Measurements from ENCODE around the gene TUBB6. TPM values are rescaled to one million over a fixed set of nuclear protein-coding genes. Genes with fewer than 3 reads are reported as not detected.

Gene TUBB6
- total and polyA plus RNA-seq, 2 donors (not counting 3 experiments of a cell fraction or from before 2014, with no cell fraction given) = 440 to 747 TPM

DNA sequence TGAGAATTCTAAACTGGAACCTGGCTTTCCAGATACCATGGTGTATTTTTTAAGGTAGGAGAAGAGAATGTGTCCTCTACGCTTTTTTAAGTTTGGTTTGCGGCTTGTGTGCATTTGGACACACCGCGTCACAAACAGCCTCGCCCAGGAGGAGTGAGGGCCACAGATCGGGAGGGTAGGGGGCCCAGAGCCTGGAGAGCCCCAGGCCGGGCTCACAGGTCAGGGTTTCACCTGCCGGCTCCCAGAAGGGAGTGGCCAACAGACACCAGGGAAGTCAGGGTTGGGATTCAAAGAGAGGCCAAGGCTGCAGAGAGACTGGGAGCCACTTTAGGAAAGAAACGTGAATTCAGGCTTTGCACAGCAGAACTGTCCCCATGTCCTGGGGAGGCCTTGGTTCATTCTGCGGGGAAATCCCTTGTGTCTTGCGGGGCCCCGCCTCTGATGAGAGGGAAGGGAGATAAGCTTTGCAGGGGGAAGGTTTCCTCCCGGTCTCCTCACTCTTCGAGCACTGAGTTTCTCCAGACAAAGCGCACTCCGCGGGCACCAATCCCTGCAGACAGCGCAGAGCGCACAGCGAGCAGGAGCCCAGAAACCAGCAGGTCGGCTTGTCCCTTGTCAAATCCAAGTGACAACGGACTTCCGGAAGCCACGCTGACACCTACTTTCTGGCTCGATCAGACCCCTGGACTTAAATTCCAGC lies 2.0 kb upstream of the TUBB6 start:
- H3K4me3 ChIP-seq (replicated peaks in 1 of 3; ENCODE audit: insufficient read depth in 1 of 3, low read depth in 1 of 3, low read length in 3 of 3) = peak overlapping the region in 1 of 3 experiments; percentile 86
- no peaks in the 10 kb centered on the region for H3K9me1 ChIP-seq (replicated peaks; ENCODE audit: control insufficient read depth, extremely low read depth, insufficient read depth, low read length)
- H2AFZ ChIP-seq (ENCODE audit: low read depth, low read length) = no peak overlapping the region
- POLR2A ChIA-PET = interaction anchor here (2.0 to 4.0 kb wide), 2 partner anchors 22 to 28 kb away, joined by 11 to 46 read pairs; no protein-coding TSS in a partner anchor
- dilution Hi-C loops (cut with MboI; ENCODE audit: extremely low pct_ligation_motif_present, low sequenced_read_pairs) (no loop called here), intact Hi-C loops (cut with micrococcal nuclease) (no loop called here)
- CTCF ChIA-PET = interaction anchor here (1.3 to 1.7 kb wide), 3 partner anchors 22 to 34 kb away, joined by 3 to 8 read pairs (median 4); no protein-coding TSS in a partner anchor
- FAIRE-seq (no peak), DNase-seq (ENCODE audit: low read depth, low spot score) (no peak)
- H3K27ac ChIP-seq (ENCODE audit: insufficient read depth, low read depth, low read length) = no peak overlapping the region
- peak overlapping the region; percentile 98 for H3K4me2 ChIP-seq (ENCODE audit: insufficient read depth, low read length)
- H3K36me3 ChIP-seq (ENCODE audit: control insufficient read depth in 2 of 2, extremely low read depth in 1 of 2, insufficient read depth in 2 of 2, low read length in 2 of 2) = no peaks in the 10 kb centered on the region
- no peak for TF ChIP-seq POLR2AphosphoS5 (IDR thresholded peaks at IDR 0.05; ENCODE audit: insufficient read depth, low read depth, low read length)
- TF ChIP-seq FOS (IDR thresholded peaks at IDR 0.05; ENCODE audit: borderline replicate concordance, insufficient read depth, low read length) = no peak
- no peak for TF ChIP-seq MYC (IDR thresholded peaks at IDR 0.05; ENCODE audit: low read depth, low read length)
- TF ChIP-seq CTCF (IDR thresholded peaks at IDR 0.05; ENCODE audit: extremely low read depth in 1 of 2, insufficient read depth in 1 of 2, low read depth in 1 of 2, low read length in 2 of 2) = no peak
- no peak for TF ChIP-seq MAX (IDR thresholded peaks at IDR 0.05; ENCODE audit: insufficient read depth, insufficient read length)
- TF ChIP-seq EZH2 (IDR thresholded peaks at IDR 0.05; ENCODE audit: borderline replicate concordance, low read depth, low read length, severe bottlenecking) = no peak
- TF ChIP-seq POLR2A (IDR thresholded peaks at IDR 0.05; ENCODE audit: low read depth, low read length) = no peak
- TF ChIP-seq JUN (IDR thresholded peaks at IDR 0.05; ENCODE audit: borderline replicate concordance, insufficient read depth, insufficient read length, low read depth) = no peak
- TF ChIP-seq GATA2 (IDR thresholded peaks at IDR 0.05; ENCODE audit: insufficient read depth, insufficient read length, low read depth, low read length) = no peak
- H3K9ac ChIP-seq (replicated peaks; ENCODE audit: extremely low read depth, insufficient read depth, low read length) = peak overlapping the region; percentile 79
- H4K20me1 ChIP-seq (replicated peaks; ENCODE audit: control insufficient read depth, extremely low read depth, insufficient read depth, low read length) = no peaks in the 10 kb centered on the region
- peaks cover 44% of the 10 kb centered on the region for H3K79me2 ChIP-seq (ENCODE audit: control insufficient read depth, insufficient read depth, low read length)
- no TSS peak for BruUV-seq (replicated peaks)
- no peaks in the 10 kb centered on the region for H3K9me3 ChIP-seq (replicated peaks; ENCODE audit: control insufficient read depth, insufficient read depth, low read length)
- H3K4me1 ChIP-seq (ENCODE audit: control insufficient read depth, extremely low read depth, insufficient read depth, low read length) = peaks cover 20% of the 10 kb centered on the region
- no peaks in the 10 kb centered on the region for H3K27me3 ChIP-seq (ENCODE audit: control insufficient read depth in 2 of 2, insufficient read depth in 2 of 2, low read length in 2 of 2)

Measured in endothelial cell of umbilical vein (primary cell).